OCI-M2 (cell line): ENCODE measurements around the gene ATL3.
"Not testable (repeated sequence)": the region's sequence is repeated elsewhere in the genome, so short reads cannot be mapped to it uniquely, and the experiment has no call there.

Experiments used
- DNase-seq: peaks from one replicate; lab custom pipeline; 2025; ENCODE audit not compliant: unreplicated experiment; lab: John Stamatoyannopoulos, UW

Gene ATL3, protein sequence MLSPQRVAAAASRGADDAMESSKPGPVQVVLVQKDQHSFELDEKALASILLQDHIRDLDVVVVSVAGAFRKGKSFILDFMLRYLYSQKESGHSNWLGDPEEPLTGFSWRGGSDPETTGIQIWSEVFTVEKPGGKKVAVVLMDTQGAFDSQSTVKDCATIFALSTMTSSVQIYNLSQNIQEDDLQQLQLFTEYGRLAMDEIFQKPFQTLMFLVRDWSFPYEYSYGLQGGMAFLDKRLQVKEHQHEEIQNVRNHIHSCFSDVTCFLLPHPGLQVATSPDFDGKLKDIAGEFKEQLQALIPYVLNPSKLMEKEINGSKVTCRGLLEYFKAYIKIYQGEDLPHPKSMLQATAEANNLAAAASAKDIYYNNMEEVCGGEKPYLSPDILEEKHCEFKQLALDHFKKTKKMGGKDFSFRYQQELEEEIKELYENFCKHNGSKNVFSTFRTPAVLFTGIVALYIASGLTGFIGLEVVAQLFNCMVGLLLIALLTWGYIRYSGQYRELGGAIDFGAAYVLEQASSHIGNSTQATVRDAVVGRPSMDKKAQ

DNA sequence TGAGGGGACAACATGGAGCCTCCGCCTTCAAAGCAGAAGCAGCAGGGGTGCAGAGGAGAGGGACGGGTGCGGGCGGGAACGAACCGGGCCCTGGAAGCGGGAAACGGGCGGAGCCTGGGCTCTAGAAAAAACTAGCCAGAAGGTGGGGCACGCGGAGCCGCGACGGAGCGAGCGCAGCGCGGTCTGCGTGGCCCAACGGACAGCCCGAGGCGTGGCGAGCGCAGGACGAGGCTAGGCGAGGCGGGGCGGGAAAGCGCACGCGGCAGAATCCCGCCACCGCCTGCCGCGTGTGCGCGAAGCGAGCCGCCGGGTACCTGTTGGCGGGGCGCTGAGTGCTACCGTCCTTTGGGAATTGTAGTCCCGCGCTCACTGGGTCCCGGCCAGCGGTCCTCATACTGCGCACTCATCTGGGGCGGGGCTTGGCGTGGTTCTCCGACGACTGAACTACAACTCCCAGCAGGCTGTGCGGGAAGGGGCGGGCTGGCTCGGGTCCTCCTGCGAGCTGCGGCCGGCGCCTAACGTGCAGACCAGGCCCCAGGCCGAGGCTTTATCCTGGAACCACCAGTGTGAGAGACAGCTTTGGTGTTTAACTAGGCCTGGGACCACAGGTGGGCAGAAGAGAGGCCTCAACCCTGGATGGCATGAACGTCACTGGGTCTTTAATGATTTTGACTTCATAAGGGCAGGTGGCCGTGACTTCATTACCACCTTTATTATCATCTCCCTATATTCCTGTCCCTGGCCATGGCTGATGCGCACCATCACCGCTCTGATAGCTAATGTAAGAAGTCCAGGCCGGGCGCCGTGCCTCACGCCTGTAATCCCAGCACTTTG is at the start of gene ATL3:
TSS of gene ATL3 (minus strand) at position 55 of the 834 bp plus-strand sequence. CDS start at position 14, 41 bp downstream.
- peak; percentile 67 for DNase-seq

DNA sequence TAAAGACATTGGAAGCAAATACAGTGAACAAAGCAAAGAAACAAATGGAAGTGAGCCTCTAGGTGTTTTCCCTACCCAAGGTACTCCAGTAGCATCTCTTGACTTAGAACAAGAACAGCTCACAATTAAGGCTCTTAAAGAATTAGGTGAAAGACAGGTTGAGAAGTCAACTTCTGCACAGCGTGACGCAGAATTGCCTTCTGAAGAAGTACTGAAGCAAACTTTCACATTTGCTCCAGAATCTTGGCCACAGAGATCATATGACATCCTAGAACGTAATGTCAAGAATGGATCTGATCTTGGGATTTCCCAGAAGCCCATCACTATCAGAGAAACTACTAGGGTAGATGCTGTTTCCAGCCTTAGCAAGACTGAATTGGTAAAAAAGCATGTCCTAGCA is 49.4 kb upstream of the ATL3 start:
- no peak for DNase-seq

DNA sequence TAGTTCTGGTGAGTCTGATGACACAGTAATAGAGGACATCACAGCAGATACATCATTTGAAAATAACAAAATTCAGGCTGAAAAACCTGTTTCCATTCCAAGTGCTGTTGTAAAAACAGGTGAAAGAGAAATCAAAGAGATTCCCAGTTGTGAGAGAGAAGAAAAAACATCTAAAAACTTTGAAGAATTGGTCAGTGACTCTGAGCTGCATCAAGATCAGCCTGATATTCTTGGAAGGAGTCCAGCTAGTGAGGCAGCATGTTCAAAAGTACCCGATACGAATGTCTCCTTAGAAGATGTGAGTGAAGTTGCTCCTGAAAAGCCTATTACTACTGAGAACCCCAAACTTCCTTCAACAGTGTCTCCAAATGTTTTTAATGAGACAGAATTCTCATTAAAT is 48.8 kb upstream of the ATL3 start:
- DNase-seq: no peak

DNA sequence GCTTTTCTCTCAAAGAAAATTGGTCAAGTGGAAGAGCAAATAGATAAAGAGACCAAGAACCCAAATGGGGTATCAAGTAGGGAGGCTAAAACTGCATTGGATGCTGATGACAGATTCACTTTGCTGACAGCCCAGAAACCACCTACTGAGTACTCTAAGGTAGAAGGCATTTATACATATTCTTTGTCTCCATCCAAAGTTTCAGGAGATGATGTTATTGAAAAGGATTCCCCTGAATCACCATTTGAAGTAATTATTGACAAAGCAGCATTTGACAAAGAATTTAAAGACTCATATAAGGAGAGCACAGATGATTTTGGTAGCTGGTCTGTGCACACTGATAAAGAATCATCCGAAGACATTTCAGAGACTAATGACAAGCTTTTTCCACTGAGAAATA is 47.8 kb upstream of the ATL3 start:
- DNase-seq: no peak

DNA sequence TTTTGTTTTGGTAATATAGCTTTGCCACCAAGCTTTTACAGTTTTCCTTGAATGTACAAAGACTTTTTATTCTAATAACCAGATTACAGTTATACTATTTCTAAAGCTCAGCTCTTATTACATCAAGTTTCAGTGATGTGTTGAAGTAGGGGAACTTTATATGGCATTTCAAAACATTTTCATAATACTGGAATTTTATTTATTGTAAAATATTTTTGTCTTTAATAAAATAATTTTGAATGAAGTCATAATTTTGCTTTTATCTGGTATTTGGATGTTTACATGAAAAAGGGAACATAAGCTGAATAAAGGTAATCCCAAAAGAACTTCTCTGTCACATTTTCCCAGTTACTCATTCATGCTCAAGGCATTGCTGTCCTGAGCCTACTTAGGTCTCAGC is 44.9 kb upstream of the ATL3 start:
- DNase-seq: no peak

DNA sequence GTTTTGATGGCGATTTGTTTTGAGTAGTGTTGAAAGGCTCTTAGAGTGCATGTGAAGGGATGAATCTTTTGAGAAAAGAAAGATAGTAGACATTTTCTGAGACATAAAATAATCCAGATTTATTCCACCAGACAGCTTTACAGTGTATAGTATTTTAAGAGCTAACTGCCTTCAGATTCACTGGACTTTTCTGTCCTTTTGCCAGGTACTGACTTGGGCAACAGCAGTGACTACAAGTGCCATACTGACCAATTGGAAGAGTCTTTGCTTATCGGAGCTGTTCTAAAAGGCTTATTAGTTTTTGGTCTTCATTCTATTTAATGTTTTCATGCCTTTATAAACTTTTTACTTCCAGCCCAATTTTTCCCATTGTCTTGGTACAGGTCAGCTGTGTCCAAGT is 42.6 kb upstream of the ATL3 start:
- DNase-seq: no peak

DNA sequence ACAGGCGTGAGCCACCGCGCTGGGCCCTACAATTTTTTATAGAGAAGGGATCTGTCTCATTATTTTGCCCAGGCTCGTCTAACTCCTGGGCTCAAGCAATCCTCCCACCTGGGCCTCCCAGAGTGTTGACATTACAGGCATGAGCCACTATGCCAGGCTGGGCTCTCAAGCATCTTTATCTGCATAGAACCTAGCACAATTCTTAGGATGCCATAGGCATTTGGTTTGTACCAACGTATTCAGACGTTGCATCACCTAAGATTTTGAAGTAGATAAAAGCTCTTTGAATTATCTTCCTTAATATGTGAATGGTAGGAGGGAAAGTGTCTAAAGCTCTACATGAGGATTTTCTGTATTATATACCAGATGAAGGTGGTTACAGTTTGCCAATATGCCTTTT is 40.7 kb upstream of the ATL3 start:
- no peak for DNase-seq

DNA sequence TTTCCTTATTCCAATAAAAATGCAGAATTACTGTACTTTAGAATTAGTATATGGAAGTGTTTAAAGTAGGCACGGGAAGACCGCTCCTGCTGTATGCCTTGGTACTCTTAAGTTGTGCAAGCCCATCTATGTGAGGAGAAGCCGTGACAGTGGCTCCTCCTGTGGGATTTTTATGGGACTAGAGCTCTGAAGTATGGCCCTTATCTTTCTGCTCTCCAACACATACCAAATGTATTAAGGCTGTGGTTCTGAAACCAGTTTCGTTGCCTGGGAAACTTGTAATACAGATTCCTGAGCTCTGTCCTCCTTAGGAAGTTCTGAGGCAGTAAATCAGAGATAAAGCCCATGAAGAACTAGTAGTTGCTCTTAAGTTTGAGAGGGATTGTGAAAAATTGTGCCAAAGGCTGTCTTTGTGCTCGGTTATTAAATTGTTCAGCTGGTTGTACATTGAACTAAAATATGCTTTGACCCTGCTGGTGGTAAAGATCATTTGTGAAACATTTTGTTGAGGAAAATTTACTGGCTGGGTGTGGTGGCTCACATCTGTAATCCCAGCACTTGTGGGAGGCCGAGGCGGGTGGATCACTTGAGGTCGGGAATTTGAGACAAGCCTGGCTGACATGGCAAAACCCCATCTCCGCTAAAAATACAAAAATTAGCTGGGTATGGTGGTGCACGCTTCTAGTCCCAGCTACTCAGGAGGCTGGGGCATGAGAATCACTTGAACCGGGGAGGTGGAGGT is 39.5 kb upstream of the ATL3 start:
- DNase-seq: no peak

DNA sequence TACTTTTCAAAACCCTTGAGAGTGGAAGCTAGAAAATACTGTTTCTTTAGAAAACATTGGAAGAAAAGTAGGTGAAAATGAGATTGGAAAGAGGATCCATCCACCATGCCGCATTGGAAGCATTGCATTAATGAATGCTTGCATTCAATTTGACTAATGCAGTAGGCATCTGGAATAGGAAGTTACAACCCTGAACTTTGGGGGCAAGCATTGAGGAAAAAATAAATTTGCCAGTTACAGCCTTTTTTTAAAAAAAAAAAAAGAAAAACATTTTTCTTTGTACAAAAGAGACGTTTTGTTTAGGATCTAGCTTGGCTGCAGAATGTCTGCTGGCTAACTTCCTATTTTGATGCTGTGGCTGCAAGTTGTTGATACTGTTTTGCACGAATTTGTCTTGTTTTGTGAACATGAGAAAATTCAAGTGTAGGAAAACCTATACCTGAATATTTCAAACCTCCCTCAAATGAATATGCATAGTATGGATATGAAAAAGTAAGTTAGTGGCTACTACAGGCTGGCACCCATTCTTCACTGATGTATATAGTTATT is 38.2 kb upstream of the ATL3 start:
- no peak for DNase-seq

DNA sequence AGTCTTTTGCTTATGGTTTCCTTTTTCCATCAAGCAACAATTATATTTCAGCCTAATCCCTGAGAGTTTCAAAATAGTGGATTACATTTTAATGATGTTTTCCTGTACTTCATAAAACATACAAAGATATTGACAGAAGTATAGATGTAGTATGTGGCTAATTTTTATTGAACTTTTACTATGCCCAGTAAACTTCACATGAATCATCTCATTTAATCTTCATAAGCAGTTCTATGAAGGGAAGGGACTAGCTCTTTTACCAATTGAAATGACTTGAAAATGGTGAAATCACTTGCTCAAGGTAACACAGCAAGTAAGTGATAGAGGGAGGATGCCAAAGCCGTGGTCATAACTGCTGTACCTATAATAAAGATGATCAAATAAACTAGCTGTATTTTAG is 37.6 kb upstream of the ATL3 start:
- DNase-seq: no peak

DNA sequence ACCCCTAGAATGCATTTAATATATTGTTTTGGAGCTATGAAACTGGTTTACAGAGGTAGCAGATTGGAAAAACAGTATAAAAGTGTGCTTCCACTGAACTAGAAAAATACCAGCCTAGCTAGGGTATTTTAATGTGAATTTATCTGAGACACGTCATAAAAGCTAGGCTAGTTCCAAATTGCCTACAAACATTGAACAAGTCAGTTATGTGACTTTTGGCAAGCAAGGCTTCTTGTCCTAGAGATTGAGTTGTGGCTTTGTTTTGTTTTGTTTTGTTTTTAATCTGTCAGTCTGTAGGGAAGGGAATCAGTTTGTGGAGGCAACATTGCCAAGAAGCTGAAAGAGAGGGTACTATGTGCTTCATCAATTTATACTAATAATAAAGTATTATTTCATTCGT is 34.4 kb upstream of the ATL3 start:
- no peak for DNase-seq

DNA sequence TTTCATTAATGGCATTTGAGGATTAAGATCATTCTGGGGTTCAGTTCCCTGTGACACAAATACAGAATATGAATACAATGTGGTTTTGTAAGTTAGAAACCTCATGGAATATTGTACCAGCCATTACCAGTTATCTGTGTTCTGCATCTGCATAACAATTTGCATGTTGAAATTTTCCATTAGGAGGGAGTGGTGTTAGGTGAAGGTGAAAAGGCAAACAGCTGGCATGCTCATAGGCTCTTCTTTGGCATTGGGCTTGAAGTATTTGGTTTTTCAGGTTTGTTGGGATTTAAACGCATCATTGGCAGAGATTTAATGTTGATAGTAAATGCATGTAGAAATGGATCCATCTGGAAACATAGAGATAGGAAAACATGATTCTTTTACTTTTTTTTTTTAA is 28.7 kb upstream of the ATL3 start:
- DNase-seq: no peak

DNA sequence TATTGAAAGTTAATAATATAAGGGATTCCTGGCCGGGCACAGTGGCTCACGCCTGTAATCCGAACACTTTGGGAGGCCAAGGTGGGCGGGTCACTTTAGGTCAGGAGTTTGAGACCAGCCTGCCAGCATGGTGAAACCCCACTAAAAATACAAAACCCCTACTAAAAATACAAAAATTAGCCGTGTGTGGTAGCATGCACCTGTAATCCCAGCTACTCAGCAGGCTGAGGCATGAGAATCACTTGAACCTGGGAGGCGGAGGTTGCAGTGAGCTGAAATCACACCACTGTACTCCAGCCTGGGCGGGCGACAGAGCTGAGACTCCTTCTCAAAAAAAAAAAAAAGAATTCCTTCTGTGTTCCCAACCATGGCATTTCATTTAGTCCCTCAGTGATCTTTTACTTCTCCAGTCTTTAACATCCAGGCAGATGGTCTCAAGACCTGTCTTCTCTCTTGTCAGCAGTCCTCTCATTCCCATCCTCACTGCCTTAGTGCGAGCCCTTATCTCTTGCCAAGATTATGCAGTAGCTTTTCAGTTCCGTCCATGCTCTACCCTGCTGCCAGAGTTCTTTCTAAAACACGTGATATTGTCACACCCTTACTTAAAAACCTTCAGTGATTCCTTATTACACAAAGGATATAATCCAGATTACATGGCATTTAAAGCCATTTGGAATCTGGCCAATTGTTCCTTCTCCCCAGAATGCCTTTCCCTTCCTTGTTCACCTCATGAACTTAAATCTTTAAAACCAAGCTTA is 28.0 kb upstream of the ATL3 start:
- DNase-seq: no peak

DNA sequence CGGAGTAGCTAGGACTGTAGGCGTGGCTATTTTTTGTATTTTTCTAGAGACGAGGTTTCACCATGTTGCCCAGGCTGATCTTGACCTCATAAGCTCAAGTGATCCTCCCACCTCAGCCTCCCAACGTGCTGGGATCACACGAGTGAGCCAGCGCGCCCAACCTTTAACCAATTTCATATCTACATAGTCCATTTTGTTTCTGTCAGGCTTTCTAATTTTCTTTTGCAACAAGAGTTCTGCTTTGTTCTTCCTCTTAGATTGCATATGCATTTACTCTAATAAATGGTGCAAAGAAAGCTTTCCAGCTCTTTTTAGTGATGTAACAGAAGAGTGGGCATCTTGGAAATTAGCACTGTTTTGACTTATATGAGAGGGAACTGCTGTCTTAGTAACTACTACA is 23.4 kb upstream of the ATL3 start:
- DNase-seq: no peak

DNA sequence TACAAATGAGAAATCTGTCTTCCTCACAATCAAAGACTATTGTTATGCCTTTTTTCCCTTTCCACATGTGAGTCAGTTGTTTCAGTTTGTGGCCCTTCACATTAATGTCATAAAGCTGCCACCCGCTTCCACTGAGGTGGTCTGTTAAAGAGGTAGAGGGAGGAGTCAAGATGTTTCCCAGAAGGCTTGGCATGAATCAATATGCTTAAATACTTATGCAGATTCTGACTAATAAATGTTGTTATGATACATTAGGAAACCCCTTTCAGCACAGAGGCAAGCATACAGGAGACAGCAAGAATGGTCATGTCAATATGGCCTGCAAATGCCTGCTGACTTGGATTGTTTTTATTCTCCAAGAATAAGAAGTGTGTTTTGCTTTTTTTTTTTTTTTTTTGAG is 16.7 kb upstream of the ATL3 start:
- no peak for DNase-seq

DNA sequence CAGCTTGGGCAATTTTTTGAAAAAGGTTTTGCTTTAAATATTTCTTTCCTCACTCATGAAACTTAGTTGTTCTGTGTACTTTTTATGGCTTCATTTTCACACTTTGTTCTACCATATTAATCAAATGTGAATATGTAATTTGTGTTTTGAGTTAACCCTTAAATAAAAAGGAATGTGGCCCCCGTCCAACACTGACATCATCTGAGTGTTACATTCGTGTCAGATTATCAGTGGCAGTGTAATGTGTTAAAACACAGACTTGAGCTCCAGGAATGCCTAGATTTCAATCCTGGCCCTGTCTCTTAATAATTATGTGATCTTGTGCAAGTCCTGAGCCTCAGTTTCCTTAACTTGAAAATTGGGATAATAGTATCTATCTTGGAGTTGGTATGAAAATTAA is 15.8 kb upstream of the ATL3 start:
- no peak for DNase-seq

DNA sequence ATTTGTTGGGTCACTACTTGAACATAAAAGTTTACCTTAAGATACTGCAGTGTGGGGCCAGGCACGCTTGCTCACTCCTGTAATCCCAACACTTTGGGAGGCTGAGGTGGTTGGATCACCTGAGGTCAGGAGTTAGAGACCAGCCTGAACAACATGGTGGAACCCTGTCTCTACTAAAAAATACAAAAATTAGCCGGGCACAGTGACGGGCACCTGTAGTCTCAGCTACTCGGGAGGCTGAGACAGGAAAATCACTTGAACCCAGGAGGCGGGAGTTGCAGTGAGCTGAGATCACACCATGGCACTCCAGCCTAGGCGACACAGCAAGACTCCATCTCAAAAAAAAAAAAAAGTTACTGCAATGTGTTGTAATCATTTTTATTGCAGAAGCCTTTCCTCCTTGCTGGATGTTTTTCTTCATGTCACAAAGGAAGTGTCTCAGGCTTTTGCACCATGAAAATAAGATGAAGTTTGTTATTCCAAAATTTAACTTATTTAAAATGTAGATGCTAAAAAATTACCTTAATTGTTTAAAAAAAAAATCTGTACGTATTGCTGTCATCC is 14.1 kb upstream of the ATL3 start:
- not testable (repeated sequence) for DNase-seq

DNA sequence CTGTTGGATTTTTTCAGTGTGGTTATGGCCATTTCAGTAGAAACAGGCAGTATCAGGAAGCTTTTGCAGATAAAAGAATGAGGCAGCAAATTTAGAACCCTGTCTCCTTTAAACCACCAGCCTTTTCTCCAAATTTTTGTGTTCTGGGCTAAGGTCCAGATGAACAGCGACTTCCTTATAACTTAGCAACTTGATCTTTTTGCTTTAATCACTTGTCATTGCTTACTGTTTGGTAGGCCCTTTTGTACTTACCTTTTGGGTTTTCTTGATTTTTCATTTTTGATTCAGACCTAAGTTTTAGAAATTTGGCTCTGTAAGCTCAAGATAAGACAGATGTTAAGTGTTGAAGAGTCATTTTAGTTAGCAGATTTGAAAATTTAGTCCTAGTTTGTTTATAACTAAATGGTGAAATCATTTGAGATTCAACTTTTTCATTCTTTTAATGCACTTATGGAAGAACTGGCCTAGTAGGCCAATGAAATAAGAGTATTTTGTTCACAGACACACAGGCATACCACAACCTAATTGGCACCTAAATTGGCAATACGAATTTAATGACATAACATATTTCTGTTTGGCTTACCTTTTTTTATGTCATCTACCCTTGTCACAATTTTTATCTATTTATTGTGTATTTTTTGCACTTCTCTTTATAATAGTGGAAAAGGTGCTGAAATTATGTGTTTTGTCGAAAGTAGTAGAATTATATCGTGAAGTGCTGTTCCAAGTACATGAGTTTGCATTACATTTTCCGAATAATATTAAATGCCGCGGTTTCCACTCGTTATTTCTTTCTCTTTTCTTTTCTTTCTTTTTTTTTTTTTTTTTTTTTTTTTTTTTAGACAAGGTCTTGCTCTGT is 12.2 kb upstream of the ATL3 start:
- DNase-seq: peak; percentile 26
